ENCODE measurements around the gene NUDT21.
"Not testable (repeated sequence)": the region's sequence is repeated elsewhere in the genome, so short reads cannot be mapped to it uniquely, and the experiment has no call there.

NUDT21 gene

DNA sequence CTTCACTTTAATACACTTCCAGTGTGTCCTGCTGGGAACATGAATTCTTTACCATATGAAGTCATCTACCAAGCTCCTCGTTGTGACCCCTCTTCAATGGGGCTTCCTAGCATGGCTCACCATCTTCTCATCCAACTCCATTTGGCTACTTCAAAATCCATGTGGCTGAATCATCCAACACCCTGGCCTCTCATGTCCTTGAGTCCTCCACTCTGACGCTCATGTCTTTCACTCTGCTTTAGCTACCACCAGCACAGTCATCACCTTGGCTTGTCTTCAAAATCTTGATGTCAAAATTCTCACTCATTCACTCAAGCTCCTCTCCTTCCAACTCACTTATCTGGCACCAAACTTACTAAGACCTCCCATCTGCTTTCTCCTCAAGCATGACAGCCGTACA lies 61.6 kb downstream of the NUDT21 start:
- H3K4me3 ChIP-seq (ENCODE audit: low read depth, low read length) = no peak overlapping the region
- TF ChIP-seq, protein P1, sequence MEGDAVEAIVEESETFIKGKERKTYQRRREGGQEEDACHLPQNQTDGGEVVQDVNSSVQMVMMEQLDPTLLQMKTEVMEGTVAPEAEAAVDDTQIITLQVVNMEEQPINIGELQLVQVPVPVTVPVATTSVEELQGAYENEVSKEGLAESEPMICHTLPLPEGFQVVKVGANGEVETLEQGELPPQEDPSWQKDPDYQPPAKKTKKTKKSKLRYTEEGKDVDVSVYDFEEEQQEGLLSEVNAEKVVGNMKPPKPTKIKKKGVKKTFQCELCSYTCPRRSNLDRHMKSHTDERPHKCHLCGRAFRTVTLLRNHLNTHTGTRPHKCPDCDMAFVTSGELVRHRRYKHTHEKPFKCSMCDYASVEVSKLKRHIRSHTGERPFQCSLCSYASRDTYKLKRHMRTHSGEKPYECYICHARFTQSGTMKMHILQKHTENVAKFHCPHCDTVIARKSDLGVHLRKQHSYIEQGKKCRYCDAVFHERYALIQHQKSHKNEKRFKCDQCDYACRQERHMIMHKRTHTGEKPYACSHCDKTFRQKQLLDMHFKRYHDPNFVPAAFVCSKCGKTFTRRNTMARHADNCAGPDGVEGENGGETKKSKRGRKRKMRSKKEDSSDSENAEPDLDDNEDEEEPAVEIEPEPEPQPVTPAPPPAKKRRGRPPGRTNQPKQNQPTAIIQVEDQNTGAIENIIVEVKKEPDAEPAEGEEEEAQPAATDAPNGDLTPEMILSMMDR (IDR thresholded peaks at IDR 0.05; ENCODE audit: borderline replicate concordance, insufficient read depth, low read depth, low read length) = no peak

DNA sequence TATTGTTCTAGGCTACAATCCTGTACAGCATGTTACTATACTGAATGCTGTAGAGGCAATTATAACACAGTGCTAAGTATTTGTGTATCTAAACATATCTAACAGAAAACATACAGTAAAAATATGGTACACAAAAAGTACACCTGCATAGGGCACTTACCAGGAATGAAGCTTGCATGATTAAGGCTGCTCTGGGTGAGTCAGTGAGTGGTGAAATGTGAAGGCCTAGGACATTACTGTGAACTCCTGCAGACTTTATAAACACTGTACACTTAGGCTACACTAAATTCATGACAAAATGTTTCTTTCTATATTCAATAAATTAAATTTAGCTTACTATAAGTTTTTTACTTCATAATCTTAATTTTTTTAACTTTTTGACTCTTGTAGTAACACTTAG lies 62.9 kb downstream of the NUDT21 start:
- H3K4me3 ChIP-seq (ENCODE audit: low read depth, low read length) = no peak overlapping the region
- TF ChIP-seq, protein P1 (IDR thresholded peaks at IDR 0.05; ENCODE audit: borderline replicate concordance, insufficient read depth, low read depth, low read length) = no peak

DNA sequence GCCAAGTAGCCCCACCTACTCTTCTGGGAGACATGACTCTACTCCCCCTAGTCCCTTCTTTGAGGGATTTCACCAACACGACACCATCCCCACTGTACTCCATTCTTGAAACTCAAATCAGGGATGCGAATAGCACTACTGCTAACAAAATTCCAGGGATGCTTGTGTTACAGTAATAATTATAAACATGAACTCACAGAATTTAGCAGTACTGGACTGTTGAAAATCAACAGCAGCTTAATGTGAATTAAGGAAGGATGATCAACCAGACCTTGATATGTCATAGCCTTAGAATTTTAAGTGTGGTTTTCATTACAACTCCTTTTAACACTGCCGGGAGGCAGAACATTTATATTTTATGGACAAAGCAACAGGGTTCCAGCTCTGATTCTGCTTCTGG lies 63.7 kb downstream of the NUDT21 start:
- TF ChIP-seq, protein P1 (IDR thresholded peaks at IDR 0.05; ENCODE audit: borderline replicate concordance, insufficient read depth, low read depth, low read length) = no peak
- H3K4me3 ChIP-seq (ENCODE audit: low read depth, low read length) = no peak overlapping the region

DNA sequence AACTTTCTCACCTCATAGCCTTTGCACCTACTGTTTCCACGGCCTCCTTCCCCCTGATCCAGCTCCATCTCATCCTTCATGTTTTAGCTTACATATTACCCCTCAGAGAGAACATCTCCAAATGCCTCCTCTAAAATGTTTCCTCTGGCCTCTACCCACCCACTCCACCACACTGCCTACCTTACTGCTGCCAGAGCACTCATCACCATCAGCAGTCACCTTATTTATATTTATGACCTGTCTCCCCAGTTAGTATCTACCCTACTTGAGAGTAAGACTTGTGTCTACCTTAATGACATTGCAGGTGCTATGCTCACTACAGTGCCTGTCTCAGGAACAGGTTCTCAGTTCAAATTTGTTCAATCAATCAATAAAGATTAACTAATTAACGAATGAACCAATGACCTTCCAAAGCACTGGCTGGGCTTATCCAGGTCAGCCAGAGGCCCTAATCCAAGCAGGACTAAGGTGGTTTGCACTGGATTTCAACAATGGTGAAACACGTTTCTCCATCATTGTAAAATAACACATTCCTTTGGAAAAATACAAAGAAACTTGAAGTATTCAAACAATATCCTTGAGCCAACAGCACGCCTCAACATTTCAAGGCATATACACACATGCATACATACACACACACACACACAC lies 66.9 kb downstream of the NUDT21 start:
- H3K4me3 ChIP-seq (ENCODE audit: low read depth, low read length) = no peak overlapping the region
- TF ChIP-seq, protein P1 (IDR thresholded peaks at IDR 0.05; ENCODE audit: borderline replicate concordance, insufficient read depth, low read depth, low read length) = no peak

GRCh38 chr16:56382901-56383355 lies 68.2 kb downstream of the NUDT21 start:
- TF ChIP-seq, protein P1 (IDR thresholded peaks at IDR 0.05; ENCODE audit: borderline replicate concordance, insufficient read depth, low read depth, low read length) = no peak
- no peak overlapping the region for H3K4me3 ChIP-seq (ENCODE audit: low read depth, low read length)

- no peak overlapping the region for H3K4me3 ChIP-seq (ENCODE audit: low read depth, low read length)
- TF ChIP-seq, protein P1 (IDR thresholded peaks at IDR 0.05; ENCODE audit: borderline replicate concordance, insufficient read depth, low read depth, low read length) = no peak
These were observed 68.7 kb downstream of the NUDT21 start for GRCh38 chr16:56382459-56382858.

DNA sequence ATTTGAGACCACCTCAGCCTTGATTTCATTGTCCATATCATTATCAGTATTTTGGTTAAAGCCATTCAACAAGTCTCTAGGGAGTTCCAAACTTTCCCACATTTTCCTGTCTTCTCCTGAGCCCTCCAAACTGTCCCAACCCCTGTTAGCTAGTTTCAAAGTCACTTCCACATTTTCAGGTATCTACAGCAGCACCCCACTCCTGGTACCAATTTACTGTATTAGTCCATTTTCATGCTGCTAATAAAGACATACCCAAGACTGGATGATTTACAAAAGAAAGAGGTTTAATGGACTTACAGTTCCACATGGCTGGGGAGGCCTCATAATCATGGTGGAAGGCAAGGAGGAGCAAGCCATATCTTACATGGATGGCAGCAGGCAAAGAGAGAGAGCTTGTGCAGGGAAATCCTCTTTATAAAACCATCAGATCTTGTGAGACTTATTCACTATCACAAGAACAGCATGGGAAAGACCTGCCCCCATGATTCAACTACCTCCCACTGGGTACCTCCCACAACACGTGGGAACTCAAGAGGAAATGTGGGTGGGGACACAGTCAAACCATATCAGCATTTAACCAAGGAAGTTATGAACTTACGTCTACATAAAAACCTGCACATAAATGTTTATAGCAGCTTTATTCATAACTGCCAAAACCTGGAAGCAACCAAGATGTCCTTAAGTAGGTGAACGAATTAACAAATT lies 70.2 kb downstream of the NUDT21 start:
- not testable (repeated sequence) for H3K4me3 ChIP-seq (ENCODE audit: low read depth, low read length)

All from GM12875 (cell line).